Measurements from ENCODE around the gene HEXA. TPM values are rescaled to one million over a fixed set of nuclear protein-coding genes. Genes with fewer than 3 reads are reported as not detected.

Gene HEXA
- total RNA-seq, 1 donor from 2014 or later = 82.7 TPM

- no peak for DNase-seq (ENCODE audit: low read depth)
- TF ChIP-seq CTCF (conservative IDR thresholded peaks at IDR 0.05; ENCODE audit: low read depth, low read length) = peak; percentile 64
- H3K4me3 ChIP-seq (ENCODE audit: low read depth, low read length) = no peak overlapping the region
Observed at GRCh38 chr15:72342385-72342784, 33.4 kb downstream of the HEXA start.

- DNase-seq (ENCODE audit: low read depth) = no peak
- peak; percentile 26 for TF ChIP-seq CTCF (conservative IDR thresholded peaks at IDR 0.05; ENCODE audit: low read depth, low read length)
- no peak overlapping the region for H3K4me3 ChIP-seq (ENCODE audit: low read depth, low read length)
Observed at GRCh38 chr15:72341361-72341760, 34.5 kb downstream of the HEXA start.

GRCh38 chr15:72340366-72340765 lies 35.4 kb downstream of the HEXA start:
- DNase-seq (ENCODE audit: low read depth) = no peak
- H3K4me3 ChIP-seq (ENCODE audit: low read depth, low read length) = no peak overlapping the region
- TF ChIP-seq CTCF (conservative IDR thresholded peaks at IDR 0.05; ENCODE audit: low read depth, low read length) = no peak

- no peak for DNase-seq (ENCODE audit: low read depth)
- H3K4me3 ChIP-seq (ENCODE audit: low read depth, low read length) = no peak overlapping the region
- TF ChIP-seq CTCF (conservative IDR thresholded peaks at IDR 0.05; ENCODE audit: low read depth, low read length) = no peak
Observed at GRCh38 chr15:72339777-72340177, 36.0 kb downstream of the HEXA start.

GRCh38 chr15:72338617-72339321 lies 37.0 kb downstream of the HEXA start:
- TF ChIP-seq CTCF (conservative IDR thresholded peaks at IDR 0.05; ENCODE audit: low read depth, low read length) = no peak
- DNase-seq (ENCODE audit: low read depth) = no peak
- no peak overlapping the region for H3K4me3 ChIP-seq (ENCODE audit: low read depth, low read length)

- TF ChIP-seq CTCF (conservative IDR thresholded peaks at IDR 0.05; ENCODE audit: low read depth, low read length) = no peak
- DNase-seq (ENCODE audit: low read depth) = no peak
Observed at GRCh38 chr15:72338148-72338547, 37.7 kb downstream of the HEXA start.

GRCh38 chr15:72334842-72335241 lies 41.0 kb downstream of the HEXA start:
- DNase-seq (ENCODE audit: low read depth) = no peak
- no peak overlapping the region for H3K4me3 ChIP-seq (ENCODE audit: low read depth, low read length)
- TF ChIP-seq CTCF (conservative IDR thresholded peaks at IDR 0.05; ENCODE audit: low read depth, low read length) = no peak

More at GRCh38 chr15:72338148-72338547, 37.7 kb downstream of the HEXA start:
- H3K4me3 ChIP-seq (ENCODE audit: low read depth, low read length) = no peak overlapping the region
